ENCODE data around the gene PANK2.
A peak's percentile ranks its signal among the peaks of the same experiment; 100 is the strongest.
"Not testable (repeated sequence)": the region's sequence is repeated elsewhere in the genome, so short reads cannot be mapped to it uniquely, and the experiment has no call there.

The PANK2 gene

GRCh38 chr20:3888622-3889488, at the start of gene PANK2:
PANK2 (plus strand) TSS chr20:3889387.
- peak; percentile 98 for DNase-seq

- DNase-seq, result not testable (repeated sequence)
These were observed 49.0 kb upstream of the PANK2 start for GRCh38 chr20:3840201-3840600.

- DNase-seq, result no peak
These were observed 46.7 kb upstream of the PANK2 start for GRCh38 chr20:3842348-3842930.

GRCh38 chr20:3843490-3843889, 45.7 kb upstream of the PANK2 start:
- DNase-seq, result no peak

- not testable (repeated sequence) for DNase-seq
These were observed 45.1 kb upstream of the PANK2 start for GRCh38 chr20:3843990-3844619.

- peak; percentile 42 for DNase-seq
These were observed 42.8 kb upstream of the PANK2 start for GRCh38 chr20:3846378-3846739.

GRCh38 chr20:3846740-3847428, 42.3 kb upstream of the PANK2 start, which contains the start of gene MAVS:
MAVS (plus strand) TSS chr20:3846834; CDS start chr20:3854625, 7,791 bp downstream.
- peak; percentile 91 for DNase-seq

- DNase-seq, result no peak
These were observed 41.7 kb upstream of the PANK2 start for GRCh38 chr20:3847429-3847940.

- DNase-seq, result no peak
These were observed 40.6 kb upstream of the PANK2 start for GRCh38 chr20:3848565-3848964.

GRCh38 chr20:3854462-3854871, 34.7 kb upstream of the PANK2 start:
- no peak for DNase-seq

- DNase-seq, result no peak
These were observed 31.8 kb upstream of the PANK2 start for GRCh38 chr20:3857405-3857804.

GRCh38 chr20:3858689-3859088, 30.5 kb upstream of the PANK2 start:
- DNase-seq, result no peak

- no peak for DNase-seq
These were observed 28.0 kb upstream of the PANK2 start for GRCh38 chr20:3861191-3861590.

- no peak for DNase-seq
These were observed 26.9 kb upstream of the PANK2 start for GRCh38 chr20:3862333-3862732.

- DNase-seq, result no peak
These were observed 25.9 kb upstream of the PANK2 start for GRCh38 chr20:3863317-3863716.

- no peak for DNase-seq
These were observed 24.7 kb upstream of the PANK2 start for GRCh38 chr20:3864518-3864917.

- no peak for DNase-seq
These were observed 23.9 kb upstream of the PANK2 start for GRCh38 chr20:3865152-3865886.

- no peak for DNase-seq
These were observed 23.2 kb upstream of the PANK2 start for GRCh38 chr20:3865887-3866407.

- DNase-seq, result no peak
These were observed 22.7 kb upstream of the PANK2 start for GRCh38 chr20:3866464-3866863.

GRCh38 chr20:3867802-3868201, 21.4 kb upstream of the PANK2 start:
- DNase-seq, result no peak

GRCh38 chr20:3869839-3870634, 19.1 kb upstream of the PANK2 start:
- DNase-seq, result no peak

All from activated CD4-positive, CD25-positive, alpha-beta regulatory T cell treated with anti-CD3 and anti-CD28 coated beads, Interleukin-2, amount 50 U/mL, for 72 hours (primary cell).